HEK293T (cell line): Measurements from ENCODE around the gene ZNF202.

Source experiments
- CTCF ChIA-PET: fragments of 350-600 bp; formaldehyde crosslinking; extraction: SDS; loops from one replicate; lab custom pipeline; 2021; ENCODE audit warnings: antibody characterized with exemption, inconsistent platforms; lab: Yijun Ruan, JAX
- POLR2A ChIA-PET: fragments of 350-600 bp; formaldehyde crosslinking; extraction: SDS; loops from one replicate; lab custom pipeline; 2020; ENCODE audit warnings: antibody characterized with exemption, inconsistent platforms; lab: Yijun Ruan, JAX
- DNase-seq: peaks from one replicate; pipeline ENCODE4 v3.0.0; 2012; ENCODE audit warnings: mixed read lengths; ENCODE audit errors: extremely low spot score
- ARNT ChIP-seq: fragments of 450-650 bp; IDR thresholded peaks from 2 replicates; pipeline ENCODE4 v1.6.1; 2017; ENCODE audit warnings: mild to moderate bottlenecking
- BHLHE40 ChIP-seq: fragments of 450-650 bp; IDR thresholded peaks from 2 replicates; pipeline ENCODE4 v1.6.1; 2016; ENCODE audit warnings: mild to moderate bottlenecking, moderate library complexity, borderline replicate concordance
- CTBP1 ChIP-seq: fragments of 450-650 bp; IDR thresholded peaks from 2 replicates; pipeline ENCODE4 v1.6.1; 2016; ENCODE audit warnings: borderline replicate concordance
- ELF4 ChIP-seq: fragments of 450-650 bp; IDR thresholded peaks from 2 replicates; pipeline ENCODE4 v1.6.1; 2017; ENCODE audit warnings: antibody characterized with exemption
- FOXA1 ChIP-seq: fragments of 450-650 bp; IDR thresholded peaks from 2 replicates; pipeline ENCODE4 v1.6.1; 2016; ENCODE audit warnings: mild to moderate bottlenecking
- FOXK2 ChIP-seq: fragments of 450-650 bp; IDR thresholded peaks from 2 replicates; pipeline ENCODE4 v1.6.1; 2016; ENCODE audit warnings: mild to moderate bottlenecking
- FOXM1 ChIP-seq: fragments of 450-650 bp; IDR thresholded peaks from 2 replicates; pipeline ENCODE4 v1.6.1; 2017; ENCODE audit warnings: mild to moderate bottlenecking, borderline replicate concordance
- HDGF ChIP-seq: fragments of 450-650 bp; IDR thresholded peaks from 2 replicates; pipeline ENCODE4 v1.6.1; 2017; ENCODE audit warnings: antibody characterized with exemption, borderline replicate concordance
- L3MBTL2 ChIP-seq: fragments of 450-650 bp; conservative IDR thresholded peaks from 2 replicates; pipeline ENCODE4 v1.6.1; 2016; ENCODE audit warnings: mild to moderate bottlenecking
- LEF1 ChIP-seq: fragments of 450-650 bp; IDR thresholded peaks from 2 replicates; pipeline ENCODE4 v1.6.1; 2017; ENCODE audit warnings: mild to moderate bottlenecking, borderline replicate concordance
- NFRKB ChIP-seq: fragments of 450-650 bp; IDR thresholded peaks from 2 replicates; pipeline ENCODE4 v1.6.1; 2016; ENCODE audit warnings: mild to moderate bottlenecking, moderate library complexity
- SP1 ChIP-seq: fragments of 450-650 bp; IDR thresholded peaks from 2 replicates; pipeline ENCODE4 v1.6.1; 2017
- SUZ12 ChIP-seq: fragments of 450-650 bp; IDR thresholded peaks from 2 replicates; pipeline ENCODE4 v1.6.1; 2016; ENCODE audit warnings: mild to moderate bottlenecking
- TARDBP ChIP-seq: fragments of 450-650 bp; IDR thresholded peaks from 2 replicates; pipeline ENCODE4 v1.6.1; 2016
- ZNF384 ChIP-seq: fragments of 450-650 bp; IDR thresholded peaks from 2 replicates; pipeline ENCODE4 v1.6.1; 2016
- TF ChIP-seq, protein P1 (sequence below): fragments of 450-650 bp; IDR thresholded peaks from 2 replicates; pipeline ENCODE4 v1.6.1; 2016

The ZNF202 gene

DNA sequence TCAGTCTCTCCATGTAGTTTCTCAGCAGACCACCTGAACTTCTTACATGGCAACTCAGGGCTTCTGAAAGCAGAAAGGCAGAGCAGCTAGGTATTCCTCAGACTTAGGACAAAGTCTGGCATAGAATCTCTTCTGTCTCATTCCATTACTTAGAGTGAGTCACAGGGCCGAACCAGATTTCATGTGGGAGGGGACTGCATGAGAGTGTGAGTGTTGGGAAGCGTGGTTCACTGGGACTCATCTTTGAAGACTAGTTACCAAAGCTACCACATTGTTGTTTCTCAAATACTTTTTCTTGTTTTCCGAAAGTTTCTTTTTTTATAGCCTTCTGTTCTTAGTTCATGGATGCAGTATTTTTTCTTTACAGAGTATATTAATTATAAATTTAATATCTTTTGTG is 51.0 kb downstream of the ZNF202 start:
- TF ChIP-seq ZNF384 (no peak), NFRKB (no peak), FOXK2 (no peak), ARNT (no peak), SP1 (no peak), BHLHE40 (no peak), TARDBP (no peak), SUZ12 (no peak), HDGF (no peak), FOXM1 (no peak), LEF1 (no peak), ELF4 (no peak), CTBP1 (no peak), L3MBTL2 (no peak)
- TF ChIP-seq, protein P1, sequence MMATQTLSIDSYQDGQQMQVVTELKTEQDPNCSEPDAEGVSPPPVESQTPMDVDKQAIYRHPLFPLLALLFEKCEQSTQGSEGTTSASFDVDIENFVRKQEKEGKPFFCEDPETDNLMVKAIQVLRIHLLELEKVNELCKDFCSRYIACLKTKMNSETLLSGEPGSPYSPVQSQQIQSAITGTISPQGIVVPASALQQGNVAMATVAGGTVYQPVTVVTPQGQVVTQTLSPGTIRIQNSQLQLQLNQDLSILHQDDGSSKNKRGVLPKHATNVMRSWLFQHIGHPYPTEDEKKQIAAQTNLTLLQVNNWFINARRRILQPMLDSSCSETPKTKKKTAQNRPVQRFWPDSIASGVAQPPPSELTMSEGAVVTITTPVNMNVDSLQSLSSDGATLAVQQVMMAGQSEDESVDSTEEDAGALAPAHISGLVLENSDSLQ, result no peak

DNA sequence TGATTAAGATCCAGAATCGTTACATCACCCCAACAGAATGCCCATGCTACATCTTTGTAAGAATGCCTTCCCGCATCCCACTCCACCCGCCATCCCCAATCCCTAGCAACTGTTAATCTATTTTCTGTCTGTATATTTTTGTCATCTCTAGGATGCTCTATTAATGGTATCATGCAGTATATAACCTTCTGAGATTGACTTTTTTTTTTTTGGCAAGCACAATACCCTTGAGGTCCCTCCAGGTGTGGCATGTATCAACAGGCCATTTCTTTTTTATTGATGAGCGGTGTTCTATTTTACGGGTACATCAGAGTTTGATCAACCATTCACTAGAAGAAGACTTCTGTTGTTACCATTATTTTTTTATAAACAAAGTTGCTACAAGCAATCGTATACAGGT is 56.9 kb downstream of the ZNF202 start:
- no peak for DNase-seq
- TF ChIP-seq ARNT (no peak), ELF4 (no peak), FOXK2 (no peak), TARDBP (no peak), CTBP1 (no peak), FOXA1 (no peak), FOXM1 (no peak), HDGF (no peak), SP1 (no peak), BHLHE40 (no peak), LEF1 (no peak), L3MBTL2 (no peak), NFRKB (no peak)
- TF ChIP-seq, protein P1, result no peak
- POLR2A ChIA-PET, result no interaction called here
- CTCF ChIA-PET, result no interaction called here

More for the DNA sequence above, 51.0 kb downstream of the ZNF202 start:
- DNase-seq, result no peak
- ChIA-PET CTCF (no interaction called here), POLR2A (no interaction called here)

DNA sequence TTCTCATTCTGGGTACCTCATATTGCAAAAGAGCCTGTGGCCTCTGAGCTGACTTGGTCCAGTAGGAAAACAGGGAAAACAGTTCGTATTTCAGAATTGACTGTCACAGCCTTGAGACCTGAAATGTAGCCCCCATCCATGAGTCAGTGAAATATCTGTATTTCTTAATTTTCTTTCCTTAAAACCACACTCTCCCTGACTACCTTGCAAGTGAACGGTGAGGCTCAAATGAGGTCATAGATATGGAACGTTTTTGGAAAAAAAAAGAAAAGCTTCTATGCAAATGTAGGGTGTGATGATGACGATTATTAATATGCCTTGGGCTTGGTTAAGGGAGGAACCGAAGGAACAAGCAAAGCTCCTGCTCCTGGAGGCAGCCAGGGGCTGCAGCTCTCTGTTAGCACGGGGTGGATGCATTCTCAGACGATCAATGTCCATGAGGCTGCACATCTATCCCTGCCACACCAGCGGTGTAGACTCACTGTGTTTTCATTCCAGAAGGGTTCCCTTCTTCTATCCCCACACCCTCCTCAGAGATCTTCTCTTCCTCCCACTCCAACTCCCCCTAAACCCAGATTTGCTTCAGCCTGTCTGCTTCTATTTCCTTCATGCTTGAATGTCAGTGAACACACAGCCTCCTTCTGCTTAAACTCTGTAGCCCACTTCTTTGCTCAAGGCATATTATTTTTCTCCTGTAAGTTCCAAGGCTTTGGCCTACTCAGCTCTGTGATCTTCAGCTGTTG is 57.9 kb downstream of the ZNF202 start:
- CTCF ChIA-PET, result interaction anchor here (0.6 kb wide), 1 partner anchor 103 kb away, joined by 3 read pairs; no protein-coding TSS in a partner anchor
- POLR2A ChIA-PET, result no interaction called here
- no peak for DNase-seq
- TF ChIP-seq LEF1, result no peak
- TF ChIP-seq ARNT, result no peak
- no peak for TF ChIP-seq SP1
- no peak for TF ChIP-seq FOXK2
- TF ChIP-seq BHLHE40, result no peak
- TF ChIP-seq FOXA1, result no peak
- no peak for TF ChIP-seq ZNF384
- TF ChIP-seq FOXM1, result no peak
- no peak for TF ChIP-seq L3MBTL2
- no peak for TF ChIP-seq CTBP1
- no peak for TF ChIP-seq TARDBP
- TF ChIP-seq ELF4, result no peak
- TF ChIP-seq SUZ12, result no peak
- TF ChIP-seq, protein P1, result no peak
- no peak for TF ChIP-seq NFRKB
- TF ChIP-seq HDGF, result no peak

DNA sequence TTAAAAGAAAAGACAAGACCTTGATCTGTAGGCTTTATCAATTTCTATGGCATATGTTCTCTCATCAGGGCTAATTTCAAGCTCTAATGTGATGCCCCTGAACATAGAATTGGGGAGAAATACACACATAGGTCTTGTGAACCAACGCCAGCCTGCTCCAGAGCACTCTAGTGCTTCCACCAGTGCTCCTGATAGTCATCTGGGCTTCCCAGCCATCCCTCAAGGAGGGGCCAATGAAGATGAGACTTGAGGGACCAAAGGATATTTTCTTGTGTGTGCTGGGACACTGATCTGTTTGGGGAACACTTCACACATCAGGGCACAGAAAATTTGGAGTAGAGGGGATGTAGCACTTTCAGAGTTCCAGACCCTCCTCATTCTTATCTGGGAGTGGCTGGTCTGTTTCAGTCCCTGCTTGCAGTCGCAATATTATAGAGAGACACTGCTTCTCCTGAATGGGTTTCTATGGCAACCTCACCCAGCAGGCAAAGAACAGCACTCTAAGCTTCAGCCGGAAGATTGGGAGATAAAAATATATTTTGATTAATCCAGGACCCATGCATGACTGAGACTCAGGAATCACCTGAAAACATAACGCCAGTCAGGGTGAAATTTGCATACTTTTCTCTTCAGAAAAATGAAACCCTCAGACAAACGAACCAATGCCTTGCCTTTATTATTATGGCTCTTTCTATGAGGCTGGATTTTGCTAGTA is 58.6 kb downstream of the ZNF202 start:
- POLR2A ChIA-PET, result no interaction called here
- DNase-seq, result no peak
- CTCF ChIA-PET, result no interaction called here

DNA sequence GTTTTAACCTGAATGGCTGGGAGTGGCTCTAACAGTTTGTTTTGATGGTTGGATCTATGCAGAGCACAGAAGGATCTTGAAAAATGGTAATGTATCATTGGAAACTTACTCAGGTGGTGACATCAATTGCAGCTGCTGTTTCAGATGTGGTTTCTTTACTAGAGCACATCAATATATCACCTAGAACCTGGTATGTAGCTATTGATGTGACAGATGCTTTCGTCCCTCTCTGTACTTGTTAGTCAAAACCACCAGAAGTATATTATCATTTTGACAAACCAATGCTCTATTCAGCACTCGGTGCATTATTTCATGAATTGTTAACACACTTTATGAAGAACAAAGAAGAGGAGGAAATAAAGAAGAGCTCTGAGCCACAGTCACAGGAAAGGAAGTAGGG is 60.4 kb downstream of the ZNF202 start:
- ChIA-PET POLR2A (no interaction called here), CTCF (no interaction called here)
- TF ChIP-seq FOXA1 (no peak), BHLHE40 (no peak), CTBP1 (no peak), SUZ12 (no peak), ELF4 (no peak), L3MBTL2 (no peak), HDGF (no peak), ARNT (no peak), FOXM1 (no peak), ZNF384 (no peak)
- TF ChIP-seq, protein P1, result no peak
- no peak for DNase-seq

More for the DNA sequence above, 58.6 kb downstream of the ZNF202 start:
- TF ChIP-seq ZNF384 (no peak), L3MBTL2 (no peak), HDGF (no peak), SUZ12 (no peak)
